ENCODE data around the gene COA6.
A peak's percentile ranks its signal among the peaks of the same experiment; 100 is the strongest.
"Not testable (repeated sequence)": the region's sequence is repeated elsewhere in the genome, so short reads cannot be mapped to it uniquely, and the experiment has no call there.

Gene COA6

GRCh38 chr1:234342774-234343173 lies 30.5 kb upstream of the COA6 start:
- no peaks in the 10 kb centered on the region for H3K4me1 ChIP-seq (ENCODE audit: control insufficient read depth, insufficient read depth, low read length)
- H3K27me3 ChIP-seq (ENCODE audit: control insufficient read depth in 1 of 2, insufficient read depth in 2 of 2, low read length in 2 of 2): no peaks in the 10 kb centered on the region
- H3K9me3 ChIP-seq (ENCODE audit: control insufficient read depth in 2 of 2, low read length in 2 of 2): peaks cover 0 to 6% of the 10 kb centered on the region in 2 donors
- H3K36me3 ChIP-seq (ENCODE audit: control insufficient read depth in 2 of 2, insufficient read depth in 2 of 2, low read length in 2 of 2): no peaks in the 10 kb centered on the region
- H3K4me3 ChIP-seq (ENCODE audit: low read length in 2 of 2): no peak overlapping the region
- H3K27ac ChIP-seq (ENCODE audit: low read length): no peak overlapping the region
- H3K9ac ChIP-seq (ENCODE audit: low read length in 2 of 2): no peak overlapping the region

GRCh38 chr1:234345237-234345636 lies 28.0 kb upstream of the COA6 start:
- H3K36me3 ChIP-seq (ENCODE audit: control insufficient read depth in 2 of 2, insufficient read depth in 2 of 2, low read length in 2 of 2): no peaks in the 10 kb centered on the region
- H3K9me3 ChIP-seq (ENCODE audit: control insufficient read depth in 2 of 2, low read length in 2 of 2): no peaks in the 10 kb centered on the region
- no peaks in the 10 kb centered on the region for H3K4me1 ChIP-seq (ENCODE audit: control insufficient read depth, insufficient read depth, low read length)
- H3K9ac ChIP-seq (ENCODE audit: low read length in 2 of 2): no peak overlapping the region
- no peaks in the 10 kb centered on the region for H3K27me3 ChIP-seq (ENCODE audit: control insufficient read depth in 1 of 2, insufficient read depth in 2 of 2, low read length in 2 of 2)
- no peak overlapping the region for H3K27ac ChIP-seq (ENCODE audit: low read length)
- H3K4me3 ChIP-seq (ENCODE audit: low read length in 2 of 2): no peak overlapping the region

GRCh38 chr1:234348964-234349363 lies 24.3 kb upstream of the COA6 start:
- Histone ChIP-seq H3K27me3 (ENCODE audit: control insufficient read depth in 1 of 2, insufficient read depth in 2 of 2, low read length in 2 of 2) (no peaks in the 10 kb centered on the region), H3K36me3 (ENCODE audit: control insufficient read depth in 2 of 2, insufficient read depth in 2 of 2, low read length in 2 of 2) (no peaks in the 10 kb centered on the region), H3K9me3 (ENCODE audit: control insufficient read depth in 2 of 2, low read length in 2 of 2) (no peaks in the 10 kb centered on the region), H3K4me3 (ENCODE audit: low read length in 2 of 2) (no peak overlapping the region), H3K9ac (ENCODE audit: low read length in 2 of 2) (no peak overlapping the region), H3K27ac (ENCODE audit: low read length) (no peak overlapping the region), H3K4me1 (ENCODE audit: control insufficient read depth, insufficient read depth, low read length) (no peaks in the 10 kb centered on the region)

- no peak overlapping the region for H3K9ac ChIP-seq (ENCODE audit: low read length in 2 of 2)
Measured at GRCh38 chr1:234355782-234356510, 17.3 kb upstream of the COA6 start.

GRCh38 chr1:234356615-234357269 lies 16.5 kb upstream of the COA6 start:
- not testable (repeated sequence) for H3K9me3 ChIP-seq (ENCODE audit: control insufficient read depth in 2 of 2, low read length in 2 of 2); H3K27me3 ChIP-seq (ENCODE audit: control insufficient read depth in 1 of 2, insufficient read depth in 2 of 2, low read length in 2 of 2); H3K27ac ChIP-seq (ENCODE audit: low read length); H3K36me3 ChIP-seq (ENCODE audit: control insufficient read depth in 2 of 2, insufficient read depth in 2 of 2, low read length in 2 of 2); H3K4me1 ChIP-seq (ENCODE audit: control insufficient read depth, insufficient read depth, low read length); H3K9ac ChIP-seq (ENCODE audit: low read length in 2 of 2)
- peak overlapping the region in 1 of 2 donors; percentile 35 for H3K4me3 ChIP-seq (ENCODE audit: low read length in 2 of 2)

More at GRCh38 chr1:234355782-234356510, 17.3 kb upstream of the COA6 start:
- Histone ChIP-seq H3K36me3 (ENCODE audit: control insufficient read depth in 2 of 2, insufficient read depth in 2 of 2, low read length in 2 of 2) (no peaks in the 10 kb centered on the region), H3K4me3 (ENCODE audit: low read length in 2 of 2) (no peak overlapping the region), H3K9me3 (ENCODE audit: control insufficient read depth in 2 of 2, low read length in 2 of 2) (no peaks in the 10 kb centered on the region), H3K27ac (ENCODE audit: low read length) (no peak overlapping the region), H3K27me3 (ENCODE audit: control insufficient read depth in 1 of 2, insufficient read depth in 2 of 2, low read length in 2 of 2) (peaks cover 0 to 3% of the 10 kb centered on the region in 2 donors), H3K4me1 (ENCODE audit: control insufficient read depth, insufficient read depth, low read length) (no peaks in the 10 kb centered on the region)

GRCh38 chr1:234357831-234358230 lies 15.4 kb upstream of the COA6 start:
- no peaks in the 10 kb centered on the region for H3K9me3 ChIP-seq (ENCODE audit: control insufficient read depth in 2 of 2, low read length in 2 of 2)
- H3K9ac ChIP-seq (ENCODE audit: low read length in 2 of 2): no peak overlapping the region
- H3K4me1 ChIP-seq (ENCODE audit: control insufficient read depth, insufficient read depth, low read length): no peaks in the 10 kb centered on the region
- no peak overlapping the region for H3K4me3 ChIP-seq (ENCODE audit: low read length in 2 of 2)
- H3K36me3 ChIP-seq (ENCODE audit: control insufficient read depth in 2 of 2, insufficient read depth in 2 of 2, low read length in 2 of 2): no peaks in the 10 kb centered on the region
- peaks cover 0 to 3% of the 10 kb centered on the region in 2 donors for H3K27me3 ChIP-seq (ENCODE audit: control insufficient read depth in 1 of 2, insufficient read depth in 2 of 2, low read length in 2 of 2)
- H3K27ac ChIP-seq (ENCODE audit: low read length): no peak overlapping the region

- H3K4me1 ChIP-seq (ENCODE audit: control insufficient read depth, insufficient read depth, low read length): no peaks in the 10 kb centered on the region
- H3K27me3 ChIP-seq (ENCODE audit: control insufficient read depth in 1 of 2, insufficient read depth in 2 of 2, low read length in 2 of 2): peaks cover 0 to 3% of the 10 kb centered on the region in 2 donors
- H3K27ac ChIP-seq (ENCODE audit: low read length): no peak overlapping the region
Measured at GRCh38 chr1:234361102-234361603, 12.1 kb upstream of the COA6 start.

GRCh38 chr1:234362558-234362957 lies 10.7 kb upstream of the COA6 start:
- Histone ChIP-seq H3K27me3 (ENCODE audit: control insufficient read depth in 1 of 2, insufficient read depth in 2 of 2, low read length in 2 of 2) (no peaks in the 10 kb centered on the region), H3K4me1 (ENCODE audit: control insufficient read depth, insufficient read depth, low read length) (no peaks in the 10 kb centered on the region), H3K9ac (ENCODE audit: low read length in 2 of 2) (no peak overlapping the region), H3K4me3 (ENCODE audit: low read length in 2 of 2) (no peak overlapping the region), H3K27ac (ENCODE audit: low read length) (no peak overlapping the region), H3K9me3 (ENCODE audit: control insufficient read depth in 2 of 2, low read length in 2 of 2) (no peaks in the 10 kb centered on the region), H3K36me3 (ENCODE audit: control insufficient read depth in 2 of 2, insufficient read depth in 2 of 2, low read length in 2 of 2) (no peaks in the 10 kb centered on the region)

More at GRCh38 chr1:234361102-234361603, 12.1 kb upstream of the COA6 start:
- no peaks in the 10 kb centered on the region for H3K36me3 ChIP-seq (ENCODE audit: control insufficient read depth in 2 of 2, insufficient read depth in 2 of 2, low read length in 2 of 2)
- no peak overlapping the region for H3K4me3 ChIP-seq (ENCODE audit: low read length in 2 of 2)
- H3K9ac ChIP-seq (ENCODE audit: low read length in 2 of 2): no peak overlapping the region
- no peaks in the 10 kb centered on the region for H3K9me3 ChIP-seq (ENCODE audit: control insufficient read depth in 2 of 2, low read length in 2 of 2)

GRCh38 chr1:234368320-234369032 lies 4.8 kb upstream of the COA6 start:
- H3K9ac ChIP-seq (ENCODE audit: low read length in 2 of 2): no peak overlapping the region
- H3K4me3 ChIP-seq (ENCODE audit: low read length in 2 of 2): no peak overlapping the region
- no peaks in the 10 kb centered on the region for H3K9me3 ChIP-seq (ENCODE audit: control insufficient read depth in 2 of 2, low read length in 2 of 2)
- H3K27ac ChIP-seq (ENCODE audit: low read length): no peak overlapping the region
- H3K4me1 ChIP-seq (ENCODE audit: control insufficient read depth, insufficient read depth, low read length): no peaks in the 10 kb centered on the region
- no peaks in the 10 kb centered on the region for H3K27me3 ChIP-seq (ENCODE audit: control insufficient read depth in 1 of 2, insufficient read depth in 2 of 2, low read length in 2 of 2)
- no peaks in the 10 kb centered on the region for H3K36me3 ChIP-seq (ENCODE audit: control insufficient read depth in 2 of 2, insufficient read depth in 2 of 2, low read length in 2 of 2)

- Histone ChIP-seq H3K36me3 (ENCODE audit: control insufficient read depth in 2 of 2, insufficient read depth in 2 of 2, low read length in 2 of 2) (no peaks in the 10 kb centered on the region), H3K4me3 (ENCODE audit: low read length in 2 of 2) (no peak overlapping the region), H3K9ac (ENCODE audit: low read length in 2 of 2) (no peak overlapping the region), H3K27ac (ENCODE audit: low read length) (no peak overlapping the region), H3K4me1 (ENCODE audit: control insufficient read depth, insufficient read depth, low read length) (no peaks in the 10 kb centered on the region), H3K9me3 (ENCODE audit: control insufficient read depth in 2 of 2, low read length in 2 of 2) (no peaks in the 10 kb centered on the region), H3K27me3 (ENCODE audit: control insufficient read depth in 1 of 2, insufficient read depth in 2 of 2, low read length in 2 of 2) (no peaks in the 10 kb centered on the region)
Measured at GRCh38 chr1:234369033-234369430, 4.2 kb upstream of the COA6 start.

Measured in stomach smooth muscle (tissue), 2 donors.